ENCODE measurements around the gene ZNF526.
A peak's percentile ranks its signal among the peaks of the same experiment; 100 is the strongest.

ZNF526 gene

GRCh38 chr19:42193294-42193693 is 26.8 kb upstream of the ZNF526 start:
- TF ChIP-seq, protein P1, sequence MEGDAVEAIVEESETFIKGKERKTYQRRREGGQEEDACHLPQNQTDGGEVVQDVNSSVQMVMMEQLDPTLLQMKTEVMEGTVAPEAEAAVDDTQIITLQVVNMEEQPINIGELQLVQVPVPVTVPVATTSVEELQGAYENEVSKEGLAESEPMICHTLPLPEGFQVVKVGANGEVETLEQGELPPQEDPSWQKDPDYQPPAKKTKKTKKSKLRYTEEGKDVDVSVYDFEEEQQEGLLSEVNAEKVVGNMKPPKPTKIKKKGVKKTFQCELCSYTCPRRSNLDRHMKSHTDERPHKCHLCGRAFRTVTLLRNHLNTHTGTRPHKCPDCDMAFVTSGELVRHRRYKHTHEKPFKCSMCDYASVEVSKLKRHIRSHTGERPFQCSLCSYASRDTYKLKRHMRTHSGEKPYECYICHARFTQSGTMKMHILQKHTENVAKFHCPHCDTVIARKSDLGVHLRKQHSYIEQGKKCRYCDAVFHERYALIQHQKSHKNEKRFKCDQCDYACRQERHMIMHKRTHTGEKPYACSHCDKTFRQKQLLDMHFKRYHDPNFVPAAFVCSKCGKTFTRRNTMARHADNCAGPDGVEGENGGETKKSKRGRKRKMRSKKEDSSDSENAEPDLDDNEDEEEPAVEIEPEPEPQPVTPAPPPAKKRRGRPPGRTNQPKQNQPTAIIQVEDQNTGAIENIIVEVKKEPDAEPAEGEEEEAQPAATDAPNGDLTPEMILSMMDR (IDR thresholded peaks at IDR 0.05; ENCODE audit: poor library complexity, severe bottlenecking), result no peak
- Histone ChIP-seq H3K36me3 (ENCODE audit: low read depth) (peaks cover 11% of the 10 kb centered on the region), H3K4me3 (ENCODE audit: severe bottlenecking) (no peak overlapping the region), H3K9me3 (ENCODE audit: severe bottlenecking) (peaks cover 4% of the 10 kb centered on the region), H3K27me3 (ENCODE audit: insufficient read depth, poor library complexity, severe bottlenecking) (no peaks in the 10 kb centered on the region), H3K4me1 (ENCODE audit: insufficient read depth, poor library complexity, severe bottlenecking) (peaks cover 26% of the 10 kb centered on the region), H3K27ac (ENCODE audit: poor library complexity, severe bottlenecking) (no peak overlapping the region)
- ATAC-seq (ENCODE audit: low read depth) (no peak), DNase-seq (ENCODE audit: low spot score) (no peak)

DNA sequence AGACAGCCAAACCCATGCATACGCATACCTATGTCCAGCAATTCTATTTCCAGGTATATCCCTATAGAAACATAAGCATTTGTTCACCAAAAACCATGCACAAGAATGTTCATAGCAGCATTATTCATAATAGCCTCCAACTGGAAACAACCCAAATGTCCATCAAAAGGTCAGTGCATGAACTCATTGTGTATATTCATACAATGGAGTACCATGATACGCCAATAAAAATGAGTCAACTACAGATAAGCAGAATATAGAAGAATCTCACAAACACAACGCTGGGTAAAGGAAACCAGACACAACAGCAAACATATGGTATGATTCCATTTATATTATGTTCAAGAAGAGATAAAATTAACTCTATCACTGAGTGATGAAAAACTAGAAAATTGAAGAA is 26.4 kb upstream of the ZNF526 start:
- Histone ChIP-seq H3K27me3 (ENCODE audit: insufficient read depth, poor library complexity, severe bottlenecking) (no peaks in the 10 kb centered on the region), H3K36me3 (ENCODE audit: low read depth) (peaks cover 15% of the 10 kb centered on the region), H3K9me3 (ENCODE audit: severe bottlenecking) (peaks cover 4% of the 10 kb centered on the region), H3K4me1 (ENCODE audit: insufficient read depth, poor library complexity, severe bottlenecking) (peaks cover 28% of the 10 kb centered on the region), H3K27ac (ENCODE audit: poor library complexity, severe bottlenecking) (no peak overlapping the region), H3K4me3 (ENCODE audit: severe bottlenecking) (no peak overlapping the region)
- ATAC-seq (ENCODE audit: low read depth), result no peak
- TF ChIP-seq, protein P1 (IDR thresholded peaks at IDR 0.05; ENCODE audit: poor library complexity, severe bottlenecking), result no peak
- no peak for DNase-seq (ENCODE audit: low spot score)

DNA sequence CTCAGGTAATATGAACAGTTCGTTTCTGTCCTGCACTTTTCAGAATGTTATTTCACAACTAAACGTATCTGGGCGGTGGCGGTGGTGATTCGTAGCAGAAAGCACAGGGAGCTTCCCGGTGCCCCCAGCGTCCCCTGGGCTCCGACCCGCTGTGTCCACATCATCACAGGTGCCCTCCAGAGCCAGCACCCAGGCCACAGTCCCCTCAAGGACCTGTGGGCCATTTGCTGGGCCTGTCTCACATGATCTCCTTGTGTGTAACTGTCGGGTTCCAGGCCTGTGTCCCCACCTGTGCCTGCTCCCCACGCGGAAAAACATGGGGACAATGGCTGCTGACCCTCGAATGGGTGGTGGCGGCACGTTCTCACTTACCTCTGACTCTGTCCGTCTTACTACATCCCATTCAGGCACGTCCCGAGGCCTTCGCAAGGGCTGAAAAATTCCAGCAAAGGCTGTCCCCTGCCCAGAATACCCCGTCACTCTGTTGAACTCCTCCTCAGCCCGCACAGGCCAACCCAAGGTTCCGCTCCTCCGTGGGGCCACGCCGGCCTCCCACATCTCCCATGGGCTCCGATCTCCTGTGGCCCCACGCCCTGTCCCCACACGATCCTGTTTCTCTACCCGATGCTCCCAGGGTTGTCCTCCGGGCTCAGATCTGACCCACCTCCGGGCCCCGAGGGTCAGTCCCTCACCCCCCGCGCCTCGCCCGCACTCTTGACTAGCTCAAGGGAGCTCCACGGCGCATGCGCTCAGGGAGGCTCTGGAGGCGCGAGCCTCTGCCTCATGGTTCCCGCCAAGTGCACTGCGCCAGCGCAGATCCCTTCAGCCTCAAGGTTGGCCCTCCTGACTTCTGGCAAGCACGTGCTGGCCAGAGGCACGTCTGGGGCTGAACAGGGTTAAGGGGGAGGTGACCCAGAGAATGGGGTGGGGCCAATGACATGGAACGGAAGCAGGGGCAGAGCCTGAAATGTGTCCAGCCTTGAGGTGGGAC is 23.8 kb upstream of the ZNF526 start:
- DNase-seq (ENCODE audit: low spot score) (no peak), ATAC-seq (ENCODE audit: low read depth) (no peak)
- H3K36me3 ChIP-seq (ENCODE audit: low read depth), result peaks cover 25% of the 10 kb centered on the region
- H3K27me3 ChIP-seq (ENCODE audit: insufficient read depth, poor library complexity, severe bottlenecking), result no peaks in the 10 kb centered on the region
- peak overlapping the region; percentile 88 for H3K27ac ChIP-seq (ENCODE audit: poor library complexity, severe bottlenecking)
- H3K4me3 ChIP-seq (ENCODE audit: severe bottlenecking), result no peak overlapping the region
- peaks cover 4% of the 10 kb centered on the region for H3K9me3 ChIP-seq (ENCODE audit: severe bottlenecking)
- TF ChIP-seq, protein P1 (IDR thresholded peaks at IDR 0.05; ENCODE audit: poor library complexity, severe bottlenecking), result no peak
- H3K4me1 ChIP-seq (ENCODE audit: insufficient read depth, poor library complexity, severe bottlenecking), result peaks cover 44% of the 10 kb centered on the region

- peak overlapping the region; percentile 88 for H3K27ac ChIP-seq (ENCODE audit: poor library complexity, severe bottlenecking)
- H3K27me3 ChIP-seq (ENCODE audit: insufficient read depth, poor library complexity, severe bottlenecking), result no peaks in the 10 kb centered on the region
- H3K36me3 ChIP-seq (ENCODE audit: low read depth), result peaks cover 32% of the 10 kb centered on the region
- DNase-seq (ENCODE audit: low spot score), result no peak
- H3K4me1 ChIP-seq (ENCODE audit: insufficient read depth, poor library complexity, severe bottlenecking), result peaks cover 33% of the 10 kb centered on the region
- no peak for ATAC-seq (ENCODE audit: low read depth)
- peaks cover 4% of the 10 kb centered on the region for H3K9me3 ChIP-seq (ENCODE audit: severe bottlenecking)
- TF ChIP-seq, protein P1 (IDR thresholded peaks at IDR 0.05; ENCODE audit: poor library complexity, severe bottlenecking), result no peak
- H3K4me3 ChIP-seq (ENCODE audit: severe bottlenecking), result no peak overlapping the region
These were observed 22.7 kb upstream of the ZNF526 start for GRCh38 chr19:42197375-42197817.

Data from RWPE2 (cell line).